Measurements from ENCODE around the gene ZFAND3. TPM values are rescaled to one million over a fixed set of nuclear protein-coding genes. Genes with fewer than 3 reads are reported as not detected.

Gene ZFAND3
- total RNA-seq, 1 donor from 2014 or later: 23.4 TPM

DNA sequence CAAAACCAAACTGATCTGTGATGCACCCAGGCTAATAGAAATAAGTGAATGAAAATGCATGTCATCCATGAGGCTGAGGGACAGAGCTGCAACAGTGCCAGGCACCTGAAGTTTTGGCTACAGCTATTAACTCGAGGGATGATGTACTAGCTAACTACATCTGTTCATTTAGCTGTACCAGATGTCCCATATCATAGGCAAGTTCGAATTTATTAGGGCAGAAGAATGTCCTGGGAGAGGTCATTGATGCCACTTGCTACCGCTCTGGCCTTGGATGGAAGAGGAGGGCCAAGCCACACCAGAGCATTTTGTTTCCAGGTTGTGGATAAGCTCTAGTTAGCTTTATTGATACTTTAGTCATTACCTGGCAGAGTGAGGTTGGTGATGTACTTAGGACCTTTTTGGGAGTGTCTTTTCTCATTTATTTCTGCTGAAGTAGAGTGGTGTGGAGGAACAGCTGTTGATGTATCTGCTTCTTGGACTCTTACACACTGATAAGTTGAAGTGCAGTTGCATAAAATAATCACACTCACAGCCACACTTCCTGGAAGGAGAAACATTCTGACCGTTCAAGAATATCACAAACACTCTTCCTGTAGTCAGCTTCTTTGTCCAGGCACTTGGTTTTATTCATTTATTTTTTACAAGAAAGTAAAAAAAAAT, 8.2 kb downstream of the ZFAND3 start:
- no peak for DNase-seq

DNA sequence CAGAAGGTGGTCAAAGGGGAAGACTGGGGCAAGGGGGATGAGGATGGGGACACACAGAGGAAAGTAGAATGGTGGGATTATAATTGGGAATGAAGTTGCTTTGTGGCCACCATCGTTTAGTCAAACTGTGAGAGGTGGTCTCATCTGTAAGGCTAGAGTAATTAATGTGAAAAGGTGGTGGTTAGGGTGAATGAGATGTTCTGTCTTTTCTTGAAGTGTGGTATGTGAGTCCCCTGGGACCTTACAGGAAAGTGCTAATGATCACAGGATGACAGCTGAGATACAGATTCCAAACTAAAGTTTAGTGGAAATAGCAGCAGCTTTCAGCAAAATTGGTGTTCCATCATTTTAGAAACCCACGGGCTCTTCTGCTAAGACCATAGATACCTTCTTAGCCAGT, 10.7 kb downstream of the ZFAND3 start:
- DNase-seq: no peak

DNA sequence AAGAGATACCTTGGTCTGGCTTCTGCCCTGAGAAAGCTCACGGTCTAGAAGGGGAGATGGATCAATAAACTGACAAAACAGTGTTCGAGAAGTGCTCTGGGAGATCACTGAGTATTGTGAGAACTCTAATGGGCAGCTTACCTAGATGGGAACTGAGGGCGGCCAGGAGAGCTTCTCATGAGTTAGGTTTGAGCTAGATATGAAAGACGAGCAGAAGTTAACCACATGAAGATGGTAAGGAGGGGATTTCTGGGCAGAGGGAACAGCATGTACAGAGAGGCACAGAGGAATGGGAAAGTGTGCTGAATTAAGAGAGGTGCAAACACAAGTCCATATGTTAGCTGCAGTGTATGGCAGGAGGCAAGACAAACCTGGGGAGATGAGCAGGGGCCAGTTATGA, 11.9 kb downstream of the ZFAND3 start:
- no peak for DNase-seq

DNA sequence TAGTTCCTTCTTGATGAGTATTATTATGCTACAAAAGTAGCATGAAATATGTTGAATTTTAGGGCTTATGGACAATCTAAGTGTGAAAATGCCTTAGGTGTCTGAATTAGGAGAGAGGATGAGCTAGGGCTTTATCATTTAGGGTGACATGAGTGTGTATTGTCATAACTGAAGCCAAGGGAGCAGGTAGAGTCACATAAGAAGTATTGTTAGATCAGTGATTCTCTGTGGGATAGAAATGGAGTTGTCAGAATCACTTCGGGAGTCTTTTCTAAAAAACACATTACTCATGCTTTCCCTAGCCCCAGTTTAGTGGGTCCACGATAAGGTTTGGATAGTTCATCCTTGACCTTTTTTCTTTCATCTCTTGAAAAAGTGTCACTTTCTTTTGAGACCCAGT, 16.4 kb downstream of the ZFAND3 start:
- no peak for DNase-seq

DNA sequence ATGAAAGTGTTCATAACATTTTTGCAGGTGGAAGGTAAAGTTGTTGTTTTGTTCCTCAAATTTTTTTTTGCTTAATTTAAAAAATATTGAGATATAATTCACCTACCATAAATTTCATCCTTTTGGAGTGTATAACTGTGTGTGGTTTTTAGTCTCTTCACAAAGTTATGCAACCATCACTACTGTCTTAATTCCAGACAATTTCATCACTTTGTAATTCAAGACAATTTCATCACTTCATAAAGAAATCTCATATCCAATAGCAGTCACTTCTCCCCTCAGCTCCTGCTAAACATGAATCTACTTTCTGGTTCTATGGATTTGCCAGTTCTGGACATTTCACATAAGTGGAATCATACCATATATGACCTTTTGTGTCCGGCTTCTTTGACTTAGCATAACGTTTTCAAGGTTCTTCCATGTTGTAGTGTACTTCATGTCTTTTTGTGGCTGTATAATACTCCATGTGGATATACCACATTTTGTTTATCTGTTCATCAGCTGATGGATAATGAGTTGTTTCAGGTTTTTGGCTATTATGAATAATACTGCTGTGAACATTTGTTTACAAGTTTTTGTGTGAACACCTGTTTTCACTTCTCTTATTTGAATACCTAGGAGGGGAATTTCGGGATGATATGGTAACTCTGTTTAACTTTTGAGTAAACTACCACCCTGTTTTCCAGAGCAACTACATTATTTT, 18.8 kb downstream of the ZFAND3 start:
- DNase-seq: no peak

DNA sequence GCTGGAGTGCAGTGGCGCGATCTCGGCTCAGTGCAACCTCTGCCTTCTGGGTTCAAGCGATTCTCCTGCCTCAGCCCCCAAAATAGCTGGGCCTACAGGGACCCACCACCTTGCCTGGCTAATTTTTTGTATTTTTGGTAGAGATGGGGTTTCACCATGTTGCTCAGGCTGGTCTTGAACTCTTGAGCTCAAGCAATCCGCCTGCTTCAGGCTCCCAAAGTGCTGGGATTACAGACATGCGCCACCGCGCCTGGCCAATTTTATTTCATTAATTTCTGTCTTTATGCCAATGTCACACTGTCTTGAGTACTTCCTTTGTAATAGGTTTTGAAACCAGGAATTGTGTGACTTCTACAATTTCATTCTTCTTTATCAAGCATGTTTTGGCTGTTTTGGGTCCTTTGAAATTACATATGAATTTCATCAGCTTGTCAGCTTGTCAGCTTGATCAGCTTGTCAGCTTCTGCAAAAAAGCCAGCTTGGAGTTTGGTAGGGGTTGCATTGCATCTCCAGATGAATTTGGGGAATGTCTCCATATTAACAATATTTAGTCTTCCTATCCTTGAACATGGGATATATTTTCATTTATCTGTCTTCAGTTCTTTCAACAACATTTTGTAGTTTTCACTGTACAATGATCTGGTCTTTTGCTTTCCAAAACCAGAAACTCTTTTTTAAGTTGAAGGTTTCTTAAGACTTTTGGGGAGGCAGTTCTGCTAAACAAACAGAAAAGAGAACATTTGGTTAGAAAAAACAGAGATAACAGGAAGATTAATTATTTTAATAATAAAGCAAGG, 20.8 kb downstream of the ZFAND3 start:
- DNase-seq: no peak

DNA sequence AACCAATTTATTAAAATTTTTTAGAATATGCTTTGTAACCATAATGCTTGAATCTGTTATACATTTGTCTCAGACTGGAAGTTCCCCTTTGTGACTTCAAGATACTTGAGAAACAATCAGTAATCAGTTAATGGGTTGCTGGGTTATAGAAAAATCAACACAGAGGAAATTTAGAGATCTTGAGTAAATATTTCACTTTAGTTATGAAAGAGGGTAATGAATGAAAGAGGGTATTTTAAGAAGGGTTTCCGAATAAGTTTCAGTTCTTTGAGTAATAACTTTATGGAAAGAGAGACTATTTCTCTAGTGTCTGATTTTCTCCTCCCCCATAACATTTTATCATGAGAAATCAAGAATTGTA, 21.4 kb downstream of the ZFAND3 start:
- DNase-seq: no peak

DNA sequence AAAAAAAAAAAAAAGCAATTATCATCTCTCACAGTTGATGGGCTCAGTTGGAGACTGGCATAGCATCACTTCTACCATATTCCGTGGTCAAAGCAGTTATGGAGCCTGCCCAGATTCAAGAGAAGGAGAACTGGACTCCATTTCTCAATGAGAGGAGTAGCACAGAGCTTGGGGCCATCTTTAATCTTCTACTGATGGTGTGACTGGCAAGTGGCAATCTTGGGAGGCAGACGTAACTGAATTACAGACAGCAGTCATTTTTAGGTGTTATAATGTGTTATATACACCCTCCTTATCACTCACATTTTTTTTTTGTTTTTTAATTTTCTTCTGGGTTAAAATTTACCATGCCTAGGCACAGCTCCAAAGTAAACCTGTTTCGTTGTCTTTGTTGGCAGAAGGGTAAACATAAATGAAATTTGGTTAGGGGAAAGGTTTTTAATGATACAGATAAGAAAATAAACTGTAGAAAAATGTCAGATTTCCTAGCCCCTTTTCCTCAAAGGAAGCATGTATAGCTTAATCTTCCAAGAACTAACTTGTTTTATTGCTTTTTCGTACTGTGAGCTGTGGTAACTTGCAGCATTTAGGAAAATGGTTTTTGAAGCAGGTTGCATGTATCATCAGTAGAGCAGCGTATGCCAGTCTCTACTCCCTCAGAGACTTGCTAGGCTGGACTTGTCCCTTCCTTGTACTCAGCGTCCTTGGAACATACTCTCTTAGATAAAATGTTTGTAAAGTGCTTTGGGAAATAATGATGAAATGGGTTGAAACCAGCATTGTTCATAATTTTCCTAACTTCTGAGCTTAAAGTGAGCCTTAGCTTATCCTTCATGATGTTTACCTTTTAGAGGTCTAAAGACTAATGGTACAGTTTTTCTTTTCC, 25.7 kb downstream of the ZFAND3 start:
- DNase-seq: no peak

DNA sequence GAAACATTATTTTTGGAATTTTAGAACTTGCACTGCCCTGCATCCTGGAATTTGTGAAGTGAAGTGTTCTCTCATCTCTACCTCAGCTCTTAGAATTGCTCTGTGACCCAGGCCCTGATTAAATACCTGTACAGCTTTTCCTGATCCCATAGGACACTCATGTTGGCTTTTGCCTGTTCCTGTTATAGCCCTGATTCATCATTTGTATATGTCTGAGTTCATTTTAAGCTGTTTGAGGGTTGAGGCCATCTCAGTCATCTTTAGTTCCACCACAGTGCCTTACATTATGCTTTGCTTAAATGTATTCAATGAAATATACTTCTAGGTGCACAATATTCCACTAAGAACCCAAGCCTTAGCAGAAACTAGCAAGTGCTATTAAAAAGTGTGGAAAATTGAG, 26.4 kb downstream of the ZFAND3 start:
- DNase-seq: no peak

DNA sequence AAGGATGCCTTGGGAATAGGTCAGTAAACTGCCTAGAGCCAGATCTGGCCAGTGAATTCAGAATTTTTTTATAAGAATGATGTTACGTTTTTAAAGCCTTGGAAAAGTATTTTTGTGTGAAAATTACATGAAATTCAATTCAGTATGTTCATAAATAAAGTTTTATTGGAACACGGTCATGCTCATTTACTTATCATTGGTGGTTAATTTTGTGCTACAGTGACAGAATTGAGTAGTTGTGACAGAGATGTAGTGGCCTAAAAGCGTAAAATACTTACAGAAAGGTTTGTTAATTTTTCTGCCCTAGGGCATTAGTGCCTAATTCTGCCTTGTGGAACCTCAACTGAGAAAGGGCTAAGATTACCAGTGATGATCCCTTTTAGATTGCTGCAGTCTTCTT, 28.2 kb downstream of the ZFAND3 start:
- no peak for DNase-seq

DNA sequence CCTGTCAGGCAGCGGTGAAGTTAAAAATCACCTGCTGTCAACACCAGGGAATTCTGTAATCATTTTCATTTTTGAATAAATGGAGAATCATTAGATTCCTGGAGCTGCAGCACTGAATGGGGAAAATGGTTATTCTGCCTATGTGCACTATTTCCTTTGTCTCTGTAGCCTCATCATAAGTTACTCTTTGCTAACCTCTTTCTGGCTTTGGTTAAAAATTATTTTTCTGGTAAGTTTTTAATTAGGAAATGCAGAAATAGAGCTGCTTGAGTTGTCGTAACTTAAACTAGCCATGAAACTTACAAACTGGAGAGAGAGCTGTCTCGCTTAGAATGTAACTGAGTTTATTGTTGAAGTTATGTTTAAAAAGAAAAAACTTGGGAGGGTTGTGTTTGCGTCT, 28.8 kb downstream of the ZFAND3 start:
- no peak for DNase-seq

DNA sequence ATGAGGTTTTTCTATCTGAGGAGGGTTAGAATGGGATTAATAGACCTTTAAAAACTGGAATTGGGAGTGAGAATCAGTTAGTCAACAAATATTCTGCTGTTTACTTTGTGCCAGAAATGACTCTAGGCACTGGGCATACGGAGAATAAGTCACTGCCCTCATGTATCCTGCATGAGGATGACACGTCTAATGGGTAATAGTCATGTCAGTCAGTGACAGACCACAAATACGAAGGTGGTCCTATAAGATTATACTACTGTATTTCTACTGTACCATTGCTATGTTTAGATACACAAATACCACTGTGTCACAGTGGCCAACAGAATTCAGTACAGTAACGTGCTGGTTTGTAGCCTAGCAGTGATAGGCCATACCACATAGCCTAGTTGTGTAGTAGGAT, 30.7 kb downstream of the ZFAND3 start:
- no peak for DNase-seq

DNA sequence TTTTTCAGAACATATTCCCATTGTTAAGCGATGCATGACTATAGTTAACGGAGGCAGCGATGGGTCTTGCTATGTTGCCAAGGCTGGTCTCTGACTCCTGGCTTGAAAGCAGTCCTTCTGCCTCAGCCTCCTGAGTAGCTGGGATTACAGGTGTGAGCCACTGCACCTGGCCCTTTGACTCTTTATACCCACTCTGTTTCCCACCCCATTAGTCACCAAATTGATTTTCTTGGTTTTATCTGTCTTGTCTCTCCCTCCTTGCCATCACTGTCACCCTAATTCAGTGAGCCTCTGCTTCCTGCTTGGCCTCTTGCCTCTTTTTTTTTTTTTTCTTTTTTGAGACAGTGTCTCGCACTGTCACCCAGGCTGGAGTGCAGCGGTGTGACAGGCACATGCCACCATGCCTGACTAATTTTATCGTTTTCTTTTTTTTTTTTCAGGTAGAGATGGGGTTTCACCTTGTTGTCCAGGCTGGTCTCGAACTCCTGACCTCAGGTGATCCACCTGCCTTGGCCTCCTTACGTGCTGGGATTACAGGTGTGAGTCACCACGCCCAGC, 31.3 kb downstream of the ZFAND3 start:
- no peak for DNase-seq

DNA sequence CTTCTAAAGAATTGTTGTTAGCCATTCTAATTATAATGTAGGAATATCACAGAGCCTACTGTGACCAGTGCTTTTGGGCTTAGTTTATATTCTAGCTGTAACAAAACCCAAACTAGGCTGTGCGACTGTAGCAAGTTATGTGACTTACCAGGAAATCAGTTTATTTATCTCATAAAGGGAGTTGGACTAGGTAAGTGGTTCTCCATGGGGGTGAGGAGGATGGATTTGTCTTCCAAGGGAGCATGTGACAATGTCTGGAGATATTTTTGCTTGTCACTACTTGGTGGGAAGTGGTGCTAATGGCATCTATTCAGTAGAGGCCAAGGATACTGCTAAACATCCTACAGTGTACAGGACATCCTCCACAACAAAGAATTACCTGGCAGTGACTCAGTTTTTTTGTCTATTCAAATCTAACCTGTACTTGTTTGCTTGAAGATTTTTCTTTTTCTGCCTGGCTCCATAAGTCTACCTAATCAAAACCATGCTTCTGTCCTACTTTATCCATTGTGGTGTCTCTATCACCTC, 32.5 kb downstream of the ZFAND3 start:
- no peak for DNase-seq

DNA sequence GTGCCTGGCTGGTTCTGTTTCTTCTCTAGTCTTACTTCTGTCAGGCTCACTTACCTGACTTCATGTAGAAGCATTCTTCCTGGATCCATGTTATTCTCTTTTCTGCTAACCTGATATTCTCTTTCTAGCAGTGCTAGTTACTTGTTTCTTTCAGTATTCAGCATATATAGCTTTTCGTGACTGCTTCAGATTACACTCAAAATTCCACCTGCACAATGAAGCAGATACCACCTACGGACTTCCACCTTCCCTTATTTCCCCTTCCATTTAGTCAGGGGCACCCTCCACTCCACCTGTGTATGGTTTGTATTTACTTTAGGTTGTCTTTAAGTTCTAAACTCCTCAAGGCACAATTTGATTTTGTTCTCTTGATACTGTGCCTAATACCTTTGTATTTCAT, 36.8 kb downstream of the ZFAND3 start:
- no peak for DNase-seq

DNA sequence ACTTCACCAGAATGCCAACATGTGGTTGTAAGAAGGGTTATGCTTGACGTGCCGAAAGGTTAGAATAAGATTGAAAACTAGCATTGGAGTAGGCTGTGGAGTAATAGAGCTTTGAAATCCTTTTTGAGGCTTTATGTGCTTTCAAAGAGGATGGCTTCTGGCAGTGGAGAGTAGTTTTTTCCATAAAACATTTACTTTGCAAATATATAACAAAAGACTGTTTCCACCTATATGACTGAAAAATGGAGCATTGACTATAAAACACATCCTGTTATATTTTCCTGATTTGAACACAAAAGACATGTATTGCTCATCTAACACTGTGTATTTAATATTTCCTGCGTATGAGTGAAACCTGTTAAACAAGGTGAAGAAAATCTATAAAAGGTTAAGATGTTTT, 38.8 kb downstream of the ZFAND3 start:
- no peak for DNase-seq

DNA sequence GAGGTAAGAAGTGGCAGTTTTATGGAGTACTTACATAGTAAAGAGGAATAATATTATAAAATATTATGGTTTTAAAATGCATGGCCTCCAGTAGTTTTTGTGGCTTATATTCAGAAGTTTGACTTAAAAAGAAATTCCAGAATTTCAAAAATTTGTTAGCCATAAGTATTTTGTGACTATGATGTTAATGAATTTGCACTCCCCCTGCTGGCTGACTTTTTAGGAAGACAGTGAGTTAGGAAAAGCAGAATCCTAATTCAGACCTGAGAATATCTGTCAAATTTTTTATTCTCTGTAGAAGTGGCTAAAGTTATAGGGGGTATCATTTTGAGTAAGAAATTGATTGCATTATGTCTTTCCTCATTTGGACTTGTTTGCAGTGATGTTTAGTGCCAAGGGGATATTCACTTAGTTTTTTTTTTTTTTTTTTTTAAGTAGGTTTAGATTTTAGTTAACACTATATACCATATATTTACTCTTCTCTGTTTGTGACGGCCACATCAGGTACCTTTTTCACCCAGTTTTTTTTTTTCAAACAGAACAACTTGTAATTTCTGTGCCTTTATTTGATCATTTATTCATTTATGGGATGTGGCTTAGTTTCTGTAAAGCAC, 40.8 kb downstream of the ZFAND3 start:
- DNase-seq: no peak

DNA sequence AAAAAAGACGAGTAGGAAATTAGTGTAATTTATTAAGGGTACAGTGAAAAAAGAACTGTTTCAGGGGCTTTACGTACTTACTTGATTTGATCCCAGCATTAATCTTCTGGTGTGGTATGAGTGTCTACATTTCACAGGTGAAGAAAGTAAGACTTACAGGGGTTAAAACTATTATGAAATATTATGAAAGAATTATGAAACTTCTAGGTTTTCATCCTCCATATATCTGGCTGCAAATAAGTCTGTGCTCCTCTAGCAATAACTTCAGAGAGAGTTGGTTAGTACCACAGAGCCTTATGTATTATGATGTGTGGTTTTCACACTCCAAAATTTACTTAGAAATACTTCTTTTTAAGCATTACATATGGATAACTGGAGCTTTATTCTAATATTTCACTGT, 41.9 kb downstream of the ZFAND3 start:
- no peak for DNase-seq

DNA sequence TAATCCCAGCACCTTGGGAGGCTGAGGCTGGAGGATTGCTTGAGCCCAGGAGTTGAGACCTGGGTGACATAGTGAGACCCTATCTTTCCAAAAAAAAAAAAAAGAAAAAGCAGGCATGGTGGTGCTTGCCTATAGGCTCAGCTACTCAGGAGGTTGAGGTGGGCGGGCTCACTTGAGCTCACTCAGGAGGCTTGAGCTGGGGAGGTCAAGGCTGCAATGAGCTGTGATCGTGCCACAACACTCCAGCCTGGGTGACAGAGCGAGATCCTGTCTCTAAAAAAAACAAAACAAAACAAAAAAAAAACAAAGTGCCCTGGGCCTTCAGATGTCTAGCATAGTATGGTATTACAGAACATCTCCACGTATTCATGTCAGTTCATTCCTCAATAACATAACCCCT, 42.9 kb downstream of the ZFAND3 start:
- no peak for DNase-seq

DNA sequence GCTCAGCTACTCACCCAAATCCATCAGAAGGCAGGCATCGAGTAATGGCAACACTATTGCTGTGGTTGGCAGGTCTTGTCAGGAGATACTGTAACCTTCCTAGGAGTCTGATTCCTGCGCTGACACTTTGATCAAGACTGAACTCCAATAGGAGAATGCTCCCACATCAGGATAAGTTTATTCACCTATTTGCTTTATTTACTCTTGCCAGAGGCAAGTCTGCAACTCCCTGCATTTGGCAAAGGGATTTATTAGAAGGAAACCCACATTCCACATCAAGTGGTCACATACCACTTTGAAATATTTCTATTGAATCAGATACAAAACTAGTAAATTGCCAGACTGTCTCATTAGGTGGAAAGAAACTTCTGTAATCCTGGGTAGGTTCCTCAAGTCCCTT, 43.5 kb downstream of the ZFAND3 start:
- DNase-seq: no peak

DNA sequence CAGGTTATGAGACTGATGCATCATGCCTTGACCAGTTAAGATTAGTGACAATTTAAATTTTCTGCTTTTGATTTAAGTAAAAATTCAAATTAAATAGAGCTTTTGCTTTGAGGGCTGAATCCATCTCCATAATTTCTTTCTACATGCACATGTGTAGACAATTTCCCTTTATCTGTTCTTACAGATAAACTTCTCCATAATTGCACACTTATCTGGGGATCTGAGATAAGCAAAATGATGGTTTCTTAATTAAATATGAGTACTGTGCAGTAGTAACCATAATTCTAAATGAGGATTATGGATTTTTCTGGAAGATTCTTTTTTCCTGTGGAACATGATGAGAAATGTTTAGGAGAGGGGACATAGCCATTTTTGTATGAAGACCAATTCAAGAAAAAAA, 44.7 kb downstream of the ZFAND3 start:
- no peak for DNase-seq

DNA sequence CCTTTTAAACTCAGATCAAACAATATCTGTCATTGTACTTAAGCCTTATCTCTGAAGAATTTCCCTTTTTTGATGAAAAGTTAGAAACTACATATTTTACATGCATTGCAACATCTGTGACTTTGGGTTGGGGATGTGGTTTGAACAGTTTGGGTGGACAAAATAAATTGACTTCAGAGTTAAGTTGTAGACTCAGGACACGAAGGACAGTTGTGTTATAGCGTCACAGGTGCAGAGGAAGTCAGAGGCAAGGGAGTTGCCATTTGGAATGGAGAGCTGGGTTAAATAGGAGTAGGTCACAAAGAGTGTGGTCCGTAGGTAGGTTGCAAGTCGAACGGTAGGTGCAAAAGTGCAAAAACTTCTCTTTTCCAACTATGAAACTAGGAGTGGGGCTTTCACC, 46.0 kb downstream of the ZFAND3 start:
- no peak for DNase-seq

Data from occipital lobe (tissue), 2 donors.